GM21825 (cell line): ENCODE results near the gene RSBN1.

Experiments used
- ATAC-seq: cut with Tn5 transposase; IDR thresholded peaks from one replicate; pipeline ENCODE4 v1.9.1; 2021; ENCODE audit warnings: mild to moderate bottlenecking, moderate library complexity; ENCODE audit not compliant: unreplicated experiment

RSBN1 gene

GRCh38 chr1:113813218-113813617 lies 942 bp upstream of the RSBN1 start:
- ATAC-seq: no peak

DNA sequence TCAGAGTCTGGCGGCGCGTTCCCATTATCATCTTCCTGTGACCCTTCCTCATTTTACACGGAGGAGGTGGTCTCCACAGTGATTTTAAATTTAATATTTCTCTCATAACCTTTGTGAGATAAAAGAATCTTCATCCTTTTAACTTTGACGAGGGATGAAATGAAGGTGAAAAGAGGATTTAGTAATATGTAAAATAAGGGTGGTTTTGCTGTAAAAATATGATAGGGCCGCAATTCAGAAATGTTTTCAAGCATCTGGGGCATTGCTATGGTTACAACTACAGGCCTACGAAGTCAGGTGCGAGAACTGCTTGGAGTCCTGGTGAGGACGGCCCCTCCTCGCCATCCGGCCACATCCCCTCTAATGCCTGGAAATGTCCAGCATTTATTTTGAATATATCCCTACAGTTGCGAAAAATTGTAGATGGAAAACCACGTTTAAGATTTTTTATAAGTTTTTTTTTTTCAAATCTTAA lies 422 bp upstream of the RSBN1 start:
- ATAC-seq: no peak

DNA sequence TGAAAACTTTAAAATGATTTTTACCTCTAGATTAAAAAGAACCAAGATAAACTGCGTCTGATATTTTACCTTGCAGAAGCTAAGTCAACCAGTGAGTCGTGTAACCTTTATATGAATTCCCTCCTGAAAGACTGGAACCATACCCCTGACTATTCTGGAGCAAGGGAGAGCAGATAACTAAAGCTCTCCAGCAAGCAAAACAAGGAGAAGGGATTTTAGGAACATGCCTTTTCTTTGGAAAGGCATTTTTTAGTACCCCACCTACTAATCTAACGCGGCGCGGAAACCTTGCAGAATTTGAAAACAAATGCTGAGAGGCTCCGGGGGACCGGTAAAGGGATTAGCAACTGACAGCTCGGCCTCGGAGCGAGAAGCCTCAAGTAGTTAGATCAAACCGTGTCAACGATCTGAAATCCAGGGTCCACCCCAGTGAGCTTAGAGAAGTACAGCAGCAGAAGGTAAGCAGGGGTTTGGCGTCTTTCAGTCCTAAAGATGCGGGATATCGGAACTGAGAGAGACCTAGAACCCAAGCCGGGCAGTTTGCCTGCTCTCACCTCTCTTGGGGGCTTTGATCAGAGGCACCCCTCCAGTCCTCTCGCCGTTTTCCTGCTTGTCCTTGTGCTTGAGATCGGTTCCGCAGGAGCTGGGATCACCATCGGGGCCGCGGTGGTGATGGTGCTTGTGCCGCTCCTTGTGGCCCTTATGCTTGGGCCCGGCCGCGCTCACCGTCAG lies 954 bp downstream of the RSBN1 start:
- ATAC-seq: peak; percentile 5

DNA sequence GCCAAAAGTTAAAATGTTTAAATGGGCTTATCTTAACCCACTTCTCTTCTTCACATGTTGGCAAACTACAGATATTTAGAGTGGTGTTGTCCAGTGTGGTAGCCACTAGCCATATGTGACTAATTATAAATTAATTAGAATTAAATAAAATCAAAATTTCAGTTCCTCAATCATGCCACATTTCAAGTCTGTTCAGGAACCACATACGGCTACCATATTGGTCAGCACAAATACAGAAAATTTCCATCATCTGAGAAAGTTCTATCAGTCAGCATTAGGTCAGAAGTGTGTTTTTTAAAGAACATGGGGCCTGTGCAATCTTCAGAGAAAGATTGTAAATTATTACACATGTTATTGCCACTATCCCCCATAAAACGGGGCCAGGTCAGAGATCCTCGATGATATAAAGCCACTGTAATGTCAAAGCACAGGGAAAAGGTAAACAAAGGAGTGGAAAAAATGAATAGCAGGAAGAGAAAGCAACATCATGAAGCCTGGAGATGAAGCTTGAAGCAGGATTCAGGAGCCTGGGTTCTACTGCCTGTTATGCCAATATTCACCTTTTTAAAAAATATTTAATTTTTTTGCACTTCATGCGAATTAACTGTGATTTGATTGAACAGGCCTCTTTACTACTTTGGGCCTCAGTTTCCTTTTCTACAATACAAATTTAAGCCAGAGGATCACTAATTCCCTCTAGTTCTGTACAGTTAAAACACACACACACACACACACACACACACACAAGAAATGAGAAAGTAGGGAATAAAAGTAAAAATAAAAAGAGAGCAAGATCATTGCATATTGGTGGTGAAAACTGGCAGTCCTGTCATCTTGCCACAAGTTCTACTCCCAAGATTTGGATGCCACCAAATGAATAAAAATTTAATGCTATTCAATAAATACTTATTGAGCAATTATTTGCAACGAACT lies 2.3 kb downstream of the RSBN1 start:
- ATAC-seq: no peak

DNA sequence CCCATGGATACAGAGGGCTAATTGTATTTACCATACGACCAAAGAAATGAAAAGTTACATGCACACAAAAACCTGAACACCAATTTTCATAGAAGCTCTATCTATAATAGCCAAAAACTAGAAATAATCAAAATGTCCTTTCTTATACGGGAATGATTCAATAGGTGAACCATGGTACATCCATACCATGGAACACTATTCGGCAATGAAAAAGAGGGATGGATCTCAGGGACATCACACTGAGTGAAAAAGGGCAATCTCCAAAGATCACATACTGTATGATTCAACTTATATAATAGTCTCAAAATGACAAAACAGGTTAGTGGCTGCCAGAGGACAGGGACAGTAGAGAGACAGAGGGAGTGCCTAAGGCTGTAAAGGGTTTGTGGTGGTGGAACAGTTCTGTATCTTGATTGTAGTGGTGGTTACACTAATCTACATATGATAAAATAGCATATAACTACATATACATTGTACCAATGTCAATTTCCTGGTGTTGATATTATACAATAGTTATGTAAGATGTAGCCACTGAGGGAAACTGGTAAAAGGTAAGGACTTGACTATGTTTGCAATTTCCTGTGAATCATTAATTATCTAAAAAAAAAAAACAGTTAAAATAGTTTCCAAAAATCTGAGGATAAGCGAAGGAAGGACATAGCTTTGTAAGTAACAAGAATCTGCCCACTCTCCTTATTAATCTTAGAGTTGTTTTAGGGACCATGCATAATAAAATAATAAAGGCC lies 3.7 kb downstream of the RSBN1 start:
- no peak for ATAC-seq

GRCh38 chr1:113805639-113806038 lies 6.6 kb downstream of the RSBN1 start:
- ATAC-seq: no peak

DNA sequence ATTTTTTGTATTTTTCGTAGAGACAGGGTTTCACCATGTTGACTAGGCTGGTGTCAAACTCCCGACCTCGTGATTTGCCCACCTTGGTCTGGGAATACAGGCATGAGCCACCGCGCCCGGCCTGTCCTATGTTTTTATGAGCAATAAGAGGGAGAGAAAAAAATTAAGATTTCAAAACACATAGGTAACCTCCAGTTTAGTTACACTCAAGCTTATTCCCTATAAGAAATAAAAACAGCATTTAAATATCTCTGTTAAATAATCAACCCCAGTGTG lies 7.1 kb downstream of the RSBN1 start:
- no peak for ATAC-seq

DNA sequence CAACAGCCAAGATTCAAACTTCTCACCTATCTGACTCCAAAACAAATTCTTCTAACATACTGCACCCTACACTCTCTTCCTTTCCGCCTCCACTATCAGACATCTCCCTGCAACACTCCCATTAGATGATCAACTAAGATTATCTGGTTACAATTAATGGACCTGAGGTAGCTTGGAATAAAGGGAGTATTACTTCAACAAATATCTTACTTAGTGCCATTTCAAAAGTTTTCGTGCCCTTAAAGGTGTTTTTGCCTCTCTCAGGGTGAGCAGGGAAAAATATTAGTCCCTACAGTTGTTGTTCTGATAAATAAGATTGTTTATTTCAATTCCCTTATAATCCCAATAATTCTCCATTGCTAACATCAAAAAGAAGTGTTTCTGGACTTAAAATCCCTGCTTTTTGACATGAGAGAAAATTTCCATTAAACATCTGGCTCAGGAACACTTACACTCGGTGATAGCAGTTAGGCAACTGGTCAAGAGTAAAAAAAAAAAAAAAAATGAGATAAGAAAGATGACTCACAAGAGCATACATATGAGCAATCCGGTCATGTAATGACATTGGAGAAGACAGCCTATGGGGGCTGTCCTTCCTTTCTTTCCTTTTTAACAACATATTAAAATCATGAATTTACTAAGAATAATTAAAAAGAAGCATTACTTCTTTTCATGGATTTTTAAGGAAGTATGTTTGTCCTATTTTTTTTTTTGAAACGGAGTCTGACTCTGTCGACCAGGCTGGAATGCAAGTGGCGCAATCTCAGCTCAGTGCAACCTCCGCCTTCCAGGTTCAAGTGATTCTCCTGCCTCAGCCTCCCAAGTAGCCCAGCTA lies 7.6 kb downstream of the RSBN1 start:
- ATAC-seq: no peak

DNA sequence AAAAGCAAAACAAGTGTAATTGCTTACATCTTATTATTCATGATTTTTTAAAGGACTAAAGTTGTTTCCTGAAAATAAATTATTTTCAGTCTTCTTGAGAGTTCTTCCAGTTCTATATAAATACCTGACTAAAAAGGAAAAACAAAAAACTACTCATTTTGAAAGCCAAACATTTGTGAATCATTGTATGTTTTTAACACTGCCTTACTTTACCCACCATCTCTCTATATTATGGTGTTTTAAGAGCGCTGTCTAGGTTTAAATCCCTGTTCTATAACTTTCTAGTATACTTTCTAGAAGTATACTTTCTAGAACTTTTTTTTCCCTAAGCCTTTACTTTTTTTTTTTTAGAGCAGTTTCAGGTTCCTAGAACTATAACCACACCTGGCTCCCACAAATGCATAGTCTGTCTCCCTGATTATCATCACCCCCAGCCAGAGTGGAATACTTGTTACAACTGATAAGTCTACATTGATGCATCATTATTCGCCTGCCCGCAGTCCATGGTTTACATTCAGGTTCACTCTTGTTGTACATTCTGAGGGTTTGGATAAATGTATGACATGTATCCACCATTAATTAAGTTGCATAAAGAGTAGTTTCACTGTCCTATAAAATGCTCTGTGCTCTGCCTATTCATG lies 9.8 kb downstream of the RSBN1 start:
- no peak for ATAC-seq

GRCh38 chr1:113800487-113800886 lies 11.8 kb downstream of the RSBN1 start:
- ATAC-seq: no peak

GRCh38 chr1:113797472-113797871 lies 14.8 kb downstream of the RSBN1 start:
- no peak for ATAC-seq

DNA sequence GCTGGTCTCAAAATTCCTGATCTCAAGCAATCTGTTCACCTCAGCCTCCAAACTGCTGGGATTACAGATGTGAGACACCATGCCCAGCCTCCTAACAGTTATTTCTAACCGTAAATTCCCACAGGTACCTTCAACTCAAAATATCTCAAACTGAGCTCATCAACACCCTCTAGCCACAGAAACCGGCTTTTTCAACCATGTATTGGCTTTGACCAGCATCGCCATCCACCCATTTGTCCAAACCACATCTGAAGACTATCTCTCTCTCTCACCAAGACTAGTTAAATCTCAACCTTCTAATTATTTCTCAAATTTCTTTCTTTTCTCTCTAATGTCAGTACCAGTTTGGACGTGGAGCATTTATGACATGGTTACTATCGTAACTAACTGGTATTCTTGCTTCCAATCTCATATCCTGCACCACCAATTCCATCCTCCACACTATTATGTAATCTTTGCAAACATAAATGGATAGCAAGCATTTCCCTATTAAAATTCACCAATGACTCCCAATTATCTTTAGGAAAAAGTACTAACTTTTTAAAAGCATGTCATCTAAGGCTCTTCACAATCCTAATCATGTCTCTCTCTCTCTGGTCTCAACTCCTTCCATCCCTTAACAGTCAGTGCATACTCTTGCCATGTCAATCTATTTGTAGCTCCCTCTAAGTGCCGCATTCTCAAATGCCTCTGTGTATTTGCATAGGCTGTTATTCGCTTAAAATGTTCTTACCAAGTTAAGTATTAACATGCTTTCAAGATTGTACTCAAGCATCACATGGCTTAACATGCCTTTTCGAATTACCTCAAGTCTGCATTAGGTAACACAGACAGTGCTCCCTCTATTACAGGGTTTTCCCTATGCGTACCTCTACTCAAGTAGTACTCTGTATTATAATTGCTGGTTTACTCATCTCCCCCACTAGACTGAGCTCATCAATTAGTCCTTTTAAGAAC lies 18.1 kb downstream of the RSBN1 start:
- ATAC-seq: peak; percentile 43

GRCh38 chr1:113792986-113793385 lies 19.3 kb downstream of the RSBN1 start:
- ATAC-seq: no peak

- ATAC-seq: no peak
Measured at GRCh38 chr1:113792471-113792870, 19.8 kb downstream of the RSBN1 start.

DNA sequence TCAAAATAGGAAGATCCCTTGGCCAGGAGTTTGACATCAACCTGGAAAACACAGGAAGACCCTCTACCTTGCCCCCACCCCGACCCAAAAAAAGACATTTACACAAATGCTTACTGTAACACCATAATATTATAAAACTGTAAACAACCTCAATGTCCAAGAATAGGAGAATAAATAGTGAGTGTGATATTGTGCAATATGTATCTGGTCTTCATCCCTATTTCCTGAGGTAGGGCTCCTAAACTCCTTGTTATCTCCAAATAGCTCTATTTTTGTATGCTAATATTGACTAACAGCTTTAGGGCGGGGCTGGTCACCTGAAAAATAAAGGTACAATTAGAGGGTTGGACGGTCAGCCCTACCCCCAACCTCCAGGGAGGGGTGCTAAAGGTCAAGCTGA lies 23.5 kb downstream of the RSBN1 start:
- no peak for ATAC-seq

DNA sequence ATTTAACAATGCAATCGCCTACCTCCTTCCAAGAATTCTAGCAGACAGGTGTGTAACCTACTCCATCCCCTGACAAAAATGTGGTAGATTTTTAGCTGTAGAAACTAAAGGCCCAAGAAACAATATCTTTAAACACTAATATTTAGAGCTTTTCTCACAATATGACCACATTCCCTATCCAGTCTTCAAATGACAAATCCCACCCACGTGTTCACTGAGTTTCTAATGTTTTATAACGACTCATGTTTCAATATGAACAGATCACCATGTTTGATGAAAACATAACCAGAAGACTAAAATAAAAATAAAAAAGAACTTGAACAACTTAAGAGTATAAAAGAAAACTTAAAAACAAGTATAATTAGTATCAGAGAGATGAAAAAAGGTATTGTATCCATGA lies 24.6 kb downstream of the RSBN1 start:
- ATAC-seq: no peak

DNA sequence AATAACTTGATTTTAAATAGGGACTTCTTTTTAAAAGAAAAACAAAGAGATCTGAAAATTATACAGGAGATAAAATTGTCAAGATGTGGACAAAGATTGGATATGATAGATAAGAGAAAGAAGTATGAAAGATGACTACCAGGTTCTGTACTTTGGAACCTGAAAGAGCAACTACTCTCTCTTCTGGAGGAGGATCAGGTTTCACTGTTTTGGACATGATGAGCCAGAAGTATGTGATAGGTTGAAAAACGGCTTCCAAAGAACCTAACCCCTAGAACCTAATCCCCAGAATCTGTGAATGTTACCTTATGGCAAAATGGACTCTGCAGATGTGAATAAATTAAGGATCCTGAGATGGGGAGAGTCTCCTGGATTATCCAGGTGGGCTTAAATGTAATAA lies 26.2 kb downstream of the RSBN1 start:
- no peak for ATAC-seq

- ATAC-seq: peak; percentile 66
Measured at GRCh38 chr1:113784104-113784779, 28.0 kb downstream of the RSBN1 start.
